Stomach smooth muscle (tissue), 2 donors: ENCODE results near the gene FEN1.

Experiments
- H3K27ac ChIP-seq: one replicate; pipeline ENCODE4 v1.7.0; 2013; ENCODE audit warnings: mild to moderate bottlenecking, low read length, inconsistent platforms
- H3K27me3 ChIP-seq, 2 donors: one replicate each; pipeline ENCODE4 v1.7.0; 2013; ENCODE audit warnings: low read length in 2 of 2; ENCODE audit not compliant: insufficient read depth in 2 of 2, control insufficient read depth in 1 of 2
- H3K36me3 ChIP-seq, 2 donors: one replicate each; pipeline ENCODE4 v1.7.0; 2013; ENCODE audit warnings: low read length in 2 of 2; ENCODE audit not compliant: control insufficient read depth in 2 of 2, insufficient read depth in 2 of 2
- H3K4me1 ChIP-seq: one replicate; pipeline ENCODE4 v1.7.0; 2013; ENCODE audit warnings: low read length; ENCODE audit not compliant: control insufficient read depth, insufficient read depth
- H3K4me3 ChIP-seq, 2 donors: one replicate each; pipeline ENCODE4 v1.7.0; 2013; ENCODE audit warnings: low read length in 2 of 2
- H3K9ac ChIP-seq, 2 donors: one replicate each; pipeline ENCODE4 v1.7.0; 2013; ENCODE audit warnings: low read length in 2 of 2, mild to moderate bottlenecking in 1 of 2
- H3K9me3 ChIP-seq, 2 donors: one replicate each; pipeline ENCODE4 v1.7.0; 2013; ENCODE audit warnings: low read length in 2 of 2; ENCODE audit not compliant: control insufficient read depth in 2 of 2
- donor health status: healthy.
- donor health status: Pancreatic carcinoma.

FEN1 gene

GRCh38 chr11:61799665-61800284 is 7.1 kb downstream of the FEN1 start:
- H3K4me3 ChIP-seq, result no peak overlapping the region
- H3K27ac ChIP-seq, result no peak overlapping the region
- H3K27me3 ChIP-seq, result no peaks in the 10 kb centered on the region
- no peaks in the 10 kb centered on the region for H3K4me1 ChIP-seq
- peaks cover 8 to 29% of the 10 kb centered on the region in 2 donors for H3K36me3 ChIP-seq
- H3K9me3 ChIP-seq, result no peaks in the 10 kb centered on the region
- H3K9ac ChIP-seq, result no peak overlapping the region

- H3K36me3 ChIP-seq, result peaks cover 16 to 32% of the 10 kb centered on the region in 2 donors
- no peak overlapping the region for H3K27ac ChIP-seq
- H3K9ac ChIP-seq, result no peak overlapping the region
- H3K4me3 ChIP-seq, result no peak overlapping the region
- no peaks in the 10 kb centered on the region for H3K27me3 ChIP-seq
- no peaks in the 10 kb centered on the region for H3K4me1 ChIP-seq
- H3K9me3 ChIP-seq, result no peaks in the 10 kb centered on the region
Measured at GRCh38 chr11:61800331-61801281, 7.9 kb downstream of the FEN1 start.

GRCh38 chr11:61802605-61803004 is 9.9 kb downstream of the FEN1 start:
- peaks cover 17 to 38% of the 10 kb centered on the region in 2 donors for H3K36me3 ChIP-seq
- H3K27ac ChIP-seq, result no peak overlapping the region
- no peak overlapping the region for H3K9ac ChIP-seq
- no peaks in the 10 kb centered on the region for H3K27me3 ChIP-seq
- H3K4me3 ChIP-seq, result no peak overlapping the region
- H3K9me3 ChIP-seq, result no peaks in the 10 kb centered on the region
- H3K4me1 ChIP-seq, result no peaks in the 10 kb centered on the region

GRCh38 chr11:61803889-61804647 is 11.4 kb downstream of the FEN1 start:
- no peak overlapping the region for H3K27ac ChIP-seq
- H3K36me3 ChIP-seq, result peaks cover 17 to 44% of the 10 kb centered on the region in 2 donors
- H3K9me3 ChIP-seq, result no peaks in the 10 kb centered on the region
- no peak overlapping the region for H3K4me3 ChIP-seq
- no peak overlapping the region for H3K9ac ChIP-seq
- H3K27me3 ChIP-seq, result no peaks in the 10 kb centered on the region
- no peaks in the 10 kb centered on the region for H3K4me1 ChIP-seq

GRCh38 chr11:61805146-61805545 is 12.4 kb downstream of the FEN1 start:
- H3K27me3 ChIP-seq, result no peaks in the 10 kb centered on the region
- H3K36me3 ChIP-seq, result peaks cover 19 to 53% of the 10 kb centered on the region in 2 donors
- H3K9ac ChIP-seq, result no peak overlapping the region
- H3K27ac ChIP-seq, result no peak overlapping the region
- H3K4me1 ChIP-seq, result no peaks in the 10 kb centered on the region
- no peak overlapping the region for H3K4me3 ChIP-seq
- H3K9me3 ChIP-seq, result no peaks in the 10 kb centered on the region

GRCh38 chr11:61806785-61807184 is 14.1 kb downstream of the FEN1 start:
- Histone ChIP-seq H3K36me3 (peaks cover 26 to 62% of the 10 kb centered on the region in 2 donors), H3K4me1 (no peaks in the 10 kb centered on the region), H3K9ac (no peak overlapping the region), H3K27ac (no peak overlapping the region), H3K9me3 (no peaks in the 10 kb centered on the region), H3K27me3 (no peaks in the 10 kb centered on the region), H3K4me3 (no peak overlapping the region)

- H3K36me3 ChIP-seq, result peaks cover 19 to 40% of the 10 kb centered on the region in 2 donors
- no peaks in the 10 kb centered on the region for H3K27me3 ChIP-seq
- H3K9me3 ChIP-seq, result no peaks in the 10 kb centered on the region
- no peak overlapping the region for H3K27ac ChIP-seq
- H3K9ac ChIP-seq, result no peak overlapping the region
- no peak overlapping the region for H3K4me3 ChIP-seq
- H3K4me1 ChIP-seq, result peaks cover 6% of the 10 kb centered on the region
Measured at GRCh38 chr11:61810671-61811175, 18.0 kb downstream of the FEN1 start.

- Histone ChIP-seq H3K4me3 (no peak overlapping the region), H3K27me3 (no peaks in the 10 kb centered on the region), H3K27ac (no peak overlapping the region), H3K9me3 (no peaks in the 10 kb centered on the region), H3K36me3 (peaks cover 19 to 34% of the 10 kb centered on the region in 2 donors), H3K4me1 (peaks cover 14% of the 10 kb centered on the region), H3K9ac (no peak overlapping the region)
Measured at GRCh38 chr11:61811831-61812230, 19.1 kb downstream of the FEN1 start.

- no peak overlapping the region for H3K27ac ChIP-seq
- H3K36me3 ChIP-seq, result peaks cover 19 to 29% of the 10 kb centered on the region in 2 donors
- no peak overlapping the region for H3K4me3 ChIP-seq
Measured at GRCh38 chr11:61812736-61813411, 20.2 kb downstream of the FEN1 start.

More at GRCh38 chr11:61812736-61813411, 20.2 kb downstream of the FEN1 start:
- H3K27me3 ChIP-seq, result no peaks in the 10 kb centered on the region
- H3K9ac ChIP-seq, result no peak overlapping the region
- H3K9me3 ChIP-seq, result no peaks in the 10 kb centered on the region
- peaks cover 19% of the 10 kb centered on the region for H3K4me1 ChIP-seq
